ENCODE data around the gene BCAS4.

- TF ChIP-seq CTCF (IDR thresholded peaks at IDR 0.05), result no peak
- TF ChIP-seq POLR2A (IDR thresholded peaks at IDR 0.05), result no peak
These were observed 78.7 kb downstream of the BCAS4 start for GRCh38 chr20:50873585-50873984.

Measured in esophagus squamous epithelium (tissue), 4 donors.